NCI-H1092 (cell line): ENCODE results near the gene ACSM3.
"Not testable (repeated sequence)": the region's sequence is repeated elsewhere in the genome, so short reads cannot be mapped to it uniquely, and the experiment has no call there.

Source experiments
- DNase-seq: peaks from one replicate; lab custom pipeline; 2025; lab: John Stamatoyannopoulos, UW

ACSM3 gene, protein sequence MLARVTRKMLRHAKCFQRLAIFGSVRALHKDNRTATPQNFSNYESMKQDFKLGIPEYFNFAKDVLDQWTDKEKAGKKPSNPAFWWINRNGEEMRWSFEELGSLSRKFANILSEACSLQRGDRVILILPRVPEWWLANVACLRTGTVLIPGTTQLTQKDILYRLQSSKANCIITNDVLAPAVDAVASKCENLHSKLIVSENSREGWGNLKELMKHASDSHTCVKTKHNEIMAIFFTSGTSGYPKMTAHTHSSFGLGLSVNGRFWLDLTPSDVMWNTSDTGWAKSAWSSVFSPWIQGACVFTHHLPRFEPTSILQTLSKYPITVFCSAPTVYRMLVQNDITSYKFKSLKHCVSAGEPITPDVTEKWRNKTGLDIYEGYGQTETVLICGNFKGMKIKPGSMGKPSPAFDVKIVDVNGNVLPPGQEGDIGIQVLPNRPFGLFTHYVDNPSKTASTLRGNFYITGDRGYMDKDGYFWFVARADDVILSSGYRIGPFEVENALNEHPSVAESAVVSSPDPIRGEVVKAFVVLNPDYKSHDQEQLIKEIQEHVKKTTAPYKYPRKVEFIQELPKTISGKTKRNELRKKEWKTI

DNA sequence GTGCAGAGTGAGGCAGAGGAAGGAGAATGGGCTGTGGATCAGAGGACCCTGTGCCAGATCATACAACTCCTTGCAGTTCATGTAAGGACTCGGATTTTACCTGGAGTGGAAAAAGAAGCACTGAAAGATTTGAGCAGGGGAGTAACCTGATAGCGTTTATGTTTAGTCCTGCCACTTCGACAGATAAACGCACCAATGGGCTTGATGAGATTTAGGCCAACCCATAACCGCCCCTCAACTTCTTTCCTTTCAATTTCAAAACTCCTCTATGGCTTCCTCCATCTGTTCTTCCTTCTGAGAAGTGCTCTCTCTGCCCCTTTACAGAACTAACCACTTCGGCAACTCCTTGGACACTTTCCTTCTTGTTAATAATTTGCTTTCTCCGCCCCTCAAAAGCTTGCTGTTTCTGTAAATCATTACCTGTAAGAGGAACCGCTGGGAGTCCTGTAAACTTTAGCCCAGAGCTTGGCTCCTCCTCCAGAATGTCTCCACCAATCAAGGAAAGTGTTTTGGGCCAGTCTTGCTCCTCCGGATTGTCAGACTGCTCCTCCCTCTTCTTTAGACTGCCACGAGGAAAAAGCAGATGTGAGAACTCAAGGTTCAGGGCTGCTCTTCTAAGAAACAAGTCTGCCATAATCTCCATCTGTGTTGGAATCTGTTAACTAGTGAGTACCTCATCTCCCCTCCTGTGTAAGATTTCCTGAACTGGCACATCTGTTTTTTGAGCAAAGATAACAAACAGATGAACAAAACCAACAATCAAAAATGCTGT, at the start of gene ACSM3:
Gene ACSM3, plus strand, starts transcription at position 554 of the 772 bp plus-strand sequence. CDS start 6,021 bp downstream, outside the sequence.
- no peak for DNase-seq

DNA sequence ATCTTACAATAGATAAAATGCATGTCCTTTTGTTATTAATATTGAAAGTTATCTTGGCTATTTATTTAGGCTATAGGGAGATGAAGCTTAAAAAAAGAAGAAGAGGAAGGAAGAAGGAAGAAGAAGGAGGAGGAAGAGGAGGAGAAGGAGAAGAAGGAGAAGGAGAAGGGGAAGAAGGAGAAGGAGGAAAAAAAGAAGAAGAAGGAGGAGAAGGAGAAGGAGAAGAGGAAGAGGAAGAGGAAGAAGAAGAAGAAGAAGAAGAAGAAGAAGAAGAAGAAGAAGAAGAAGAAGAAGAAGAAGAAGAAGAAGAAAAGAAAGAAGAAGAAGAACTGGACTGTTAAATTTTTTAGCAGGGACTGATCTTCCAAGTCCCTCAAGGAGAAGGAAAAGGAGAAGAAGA, 46.1 kb upstream of the ACSM3 start:
- DNase-seq: not testable (repeated sequence)

DNA sequence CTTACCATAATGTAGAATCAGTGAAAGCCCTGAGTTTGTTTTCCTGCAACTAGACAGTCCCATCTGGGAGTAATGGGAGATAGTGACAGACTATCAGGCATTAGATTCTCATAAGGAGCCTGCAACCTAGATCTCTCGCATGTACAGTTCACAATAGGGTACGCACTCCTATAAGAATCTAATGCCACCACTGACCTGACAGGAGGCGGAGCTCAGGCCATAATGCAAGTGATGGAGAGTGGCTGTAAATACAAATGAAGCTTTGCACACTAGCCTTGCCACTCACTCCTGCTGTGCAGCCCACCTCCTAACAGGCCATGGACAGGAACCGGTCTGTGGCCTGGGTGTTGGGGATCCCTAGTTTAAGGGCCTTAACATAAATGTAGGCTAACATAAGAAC, 43.6 kb upstream of the ACSM3 start:
- DNase-seq: no peak

DNA sequence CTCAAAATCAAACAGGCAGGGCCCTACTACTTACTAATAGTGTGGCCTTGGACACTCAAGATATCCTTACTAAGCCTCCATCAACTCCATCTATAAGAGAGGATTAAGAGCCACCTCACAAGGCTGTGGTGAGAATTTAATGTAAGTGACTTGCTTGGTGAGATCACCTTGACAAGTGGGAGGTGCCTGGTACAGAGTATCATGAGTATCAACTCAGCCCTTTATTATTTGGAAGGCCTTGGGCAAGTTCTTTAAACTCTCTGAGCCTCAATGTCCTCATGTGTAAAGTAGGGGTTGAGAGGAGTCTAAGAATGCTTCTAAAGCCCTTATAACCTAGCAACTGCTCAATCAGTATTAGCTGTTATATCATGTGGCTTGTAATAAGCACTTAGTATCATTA, 37.2 kb upstream of the ACSM3 start:
- DNase-seq: no peak

DNA sequence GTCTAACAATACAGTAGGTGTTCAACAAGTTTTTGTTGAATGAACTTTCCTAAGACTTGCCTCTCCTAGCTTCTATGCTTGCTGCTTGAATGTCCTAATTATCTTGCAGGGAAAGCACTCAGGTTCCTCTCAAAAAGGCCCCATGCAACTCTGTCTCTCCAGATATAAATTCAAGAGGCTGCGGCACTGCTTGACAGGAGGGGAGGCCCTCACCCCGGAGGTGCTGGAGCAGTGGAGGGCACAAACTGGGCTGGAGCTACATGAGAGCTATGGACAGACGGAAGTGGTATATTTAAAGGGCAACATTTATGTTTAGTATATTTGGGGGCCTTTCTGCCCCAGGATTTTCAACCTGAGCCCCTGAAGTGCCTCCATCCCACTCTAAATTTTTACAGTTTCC, 36.6 kb upstream of the ACSM3 start:
- DNase-seq: no peak

DNA sequence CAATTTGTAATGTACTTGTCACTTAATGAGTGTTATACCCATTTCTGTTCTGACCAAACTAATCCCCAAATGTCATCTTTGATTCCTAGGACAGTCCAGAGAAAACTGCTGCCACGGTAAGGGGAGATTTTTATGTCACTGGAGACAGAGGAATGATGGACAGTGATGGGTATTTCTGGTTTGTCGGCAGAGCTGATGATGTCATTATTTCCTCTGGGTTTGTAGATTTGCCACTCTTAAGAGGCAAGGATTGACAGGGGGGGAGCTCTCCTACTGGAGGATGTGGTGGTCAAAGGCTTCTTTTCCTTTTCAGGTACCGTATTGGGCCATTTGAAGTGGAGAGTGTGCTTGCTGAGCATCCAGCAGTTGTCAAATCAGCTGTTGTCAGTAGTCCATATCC, 34.7 kb upstream of the ACSM3 start:
- DNase-seq: no peak

DNA sequence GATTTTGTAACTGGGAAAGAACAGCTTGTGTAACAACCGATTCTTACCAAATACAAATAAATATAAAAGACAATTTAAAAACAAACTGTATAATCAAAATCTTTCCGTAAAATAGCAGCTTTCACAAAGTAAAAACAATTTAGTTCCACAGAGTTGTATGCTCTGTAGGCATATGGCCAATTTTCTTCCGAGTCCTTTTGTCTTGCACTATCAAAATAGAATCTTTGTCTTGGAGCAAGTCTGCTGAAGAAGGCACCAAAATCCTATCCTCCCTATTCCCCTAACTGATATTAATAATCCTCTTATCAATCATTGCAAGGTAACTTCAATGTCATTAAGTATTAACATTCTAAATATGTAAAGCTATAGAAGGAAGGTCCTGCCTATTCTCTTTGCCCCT, 29.8 kb upstream of the ACSM3 start:
- no peak for DNase-seq

DNA sequence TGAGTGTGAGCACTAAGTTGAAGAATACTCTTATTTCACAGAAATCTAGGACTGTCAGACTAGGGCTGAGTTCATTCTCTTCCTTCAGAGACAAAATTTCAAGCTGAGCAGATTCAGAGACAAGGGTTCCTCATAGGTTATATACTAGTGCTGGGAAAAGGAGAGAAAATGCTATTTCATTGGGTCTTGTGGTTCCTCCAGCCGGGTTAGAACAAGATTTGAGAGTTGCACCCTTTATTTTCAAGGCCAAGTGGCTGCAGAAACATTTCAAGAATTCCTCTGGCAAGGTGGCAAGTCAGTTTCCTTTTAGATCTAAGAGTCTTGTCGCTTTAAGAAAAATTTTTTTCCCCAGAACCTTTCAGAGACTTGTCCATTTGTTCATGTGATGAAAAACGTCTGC, 29.0 kb upstream of the ACSM3 start:
- DNase-seq: no peak

DNA sequence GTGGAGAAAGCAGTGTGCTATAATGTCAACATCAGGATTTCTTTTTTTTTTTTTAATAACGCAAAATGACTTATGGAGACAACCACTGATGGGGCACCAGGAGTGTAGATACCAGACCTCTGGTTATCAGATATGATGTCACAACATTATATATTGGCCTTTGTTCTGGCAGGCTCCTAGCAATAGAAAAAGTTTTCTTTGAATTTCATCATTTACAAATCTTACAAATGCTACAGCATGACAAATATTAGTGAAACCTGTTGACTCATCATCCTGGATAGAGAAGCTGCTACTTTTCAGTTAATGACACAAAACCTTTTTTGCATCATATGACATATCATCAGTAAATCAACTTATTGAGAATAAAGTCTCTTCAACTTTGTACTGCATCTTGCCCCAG, 28.3 kb upstream of the ACSM3 start:
- DNase-seq: no peak

DNA sequence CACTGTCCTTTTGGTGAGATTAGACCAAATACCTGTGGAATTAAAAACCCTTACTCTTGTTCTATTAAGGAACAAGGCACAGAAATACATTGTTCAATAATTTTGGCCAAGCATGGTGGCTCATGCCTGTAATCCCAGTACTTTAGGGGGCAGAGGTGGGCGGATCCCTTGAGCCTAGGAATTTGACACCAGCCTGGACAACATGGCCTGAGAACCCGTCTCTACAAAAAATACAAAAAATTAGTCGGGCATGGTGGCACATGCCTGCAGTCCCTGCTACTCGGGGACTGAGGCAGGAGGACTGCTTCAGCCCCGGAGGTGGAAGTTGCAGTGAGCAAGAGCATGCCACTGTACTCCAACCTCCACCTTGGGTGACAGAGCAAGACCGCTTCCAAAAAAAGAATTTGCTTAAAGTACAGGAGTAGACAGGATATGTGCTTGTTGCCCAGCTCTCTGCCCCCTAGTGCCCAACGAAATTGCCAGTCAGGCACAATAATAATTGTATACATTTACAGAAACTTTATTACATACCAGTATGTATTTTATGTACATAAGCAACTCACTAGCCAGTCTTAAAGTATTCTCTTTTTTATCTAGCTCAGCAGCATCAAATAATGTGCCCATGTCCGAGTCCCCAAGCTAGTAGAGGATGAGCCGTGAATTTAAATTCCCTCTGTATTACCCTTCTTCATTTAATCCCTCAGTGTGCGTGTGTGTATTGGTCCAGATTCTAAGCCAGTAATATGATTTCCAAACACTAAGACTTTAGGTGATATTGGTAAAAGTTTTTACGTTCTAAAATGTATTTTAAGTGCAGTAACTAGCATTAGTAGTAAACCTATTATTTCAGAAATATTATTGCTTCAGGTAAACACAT, 23.6 kb upstream of the ACSM3 start:
- no peak for DNase-seq

DNA sequence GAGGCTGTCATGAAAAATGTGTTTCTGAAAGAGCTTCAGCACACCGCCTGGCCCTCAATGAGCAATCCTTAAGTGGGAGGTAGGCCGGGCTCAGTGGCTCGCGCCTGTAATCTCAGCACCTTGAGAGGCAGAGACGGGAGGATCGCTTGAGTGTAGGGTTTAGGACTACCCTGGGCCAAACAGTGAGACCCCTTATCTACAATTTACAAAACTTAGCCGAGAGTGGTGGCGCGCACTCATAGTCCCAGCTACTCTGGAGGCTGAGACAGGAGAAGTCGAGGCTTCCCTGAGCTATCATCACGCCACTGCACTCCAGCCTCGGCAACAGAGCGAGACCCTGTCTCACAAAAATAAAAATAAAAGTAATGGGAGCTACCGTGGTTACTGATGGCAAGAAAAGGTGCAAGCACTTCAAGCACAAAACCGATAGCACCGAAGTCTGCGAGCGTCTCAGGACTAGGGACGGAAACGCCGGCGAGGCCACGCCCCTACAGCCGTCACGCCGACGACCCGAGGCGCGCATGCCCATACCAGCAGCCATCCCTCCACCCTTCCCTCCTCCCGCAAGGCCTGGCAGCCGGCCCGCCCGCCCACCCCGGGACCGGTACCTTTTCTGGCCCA, 22.8 kb upstream of the ACSM3 start:
- peak; percentile 65 for DNase-seq

DNA sequence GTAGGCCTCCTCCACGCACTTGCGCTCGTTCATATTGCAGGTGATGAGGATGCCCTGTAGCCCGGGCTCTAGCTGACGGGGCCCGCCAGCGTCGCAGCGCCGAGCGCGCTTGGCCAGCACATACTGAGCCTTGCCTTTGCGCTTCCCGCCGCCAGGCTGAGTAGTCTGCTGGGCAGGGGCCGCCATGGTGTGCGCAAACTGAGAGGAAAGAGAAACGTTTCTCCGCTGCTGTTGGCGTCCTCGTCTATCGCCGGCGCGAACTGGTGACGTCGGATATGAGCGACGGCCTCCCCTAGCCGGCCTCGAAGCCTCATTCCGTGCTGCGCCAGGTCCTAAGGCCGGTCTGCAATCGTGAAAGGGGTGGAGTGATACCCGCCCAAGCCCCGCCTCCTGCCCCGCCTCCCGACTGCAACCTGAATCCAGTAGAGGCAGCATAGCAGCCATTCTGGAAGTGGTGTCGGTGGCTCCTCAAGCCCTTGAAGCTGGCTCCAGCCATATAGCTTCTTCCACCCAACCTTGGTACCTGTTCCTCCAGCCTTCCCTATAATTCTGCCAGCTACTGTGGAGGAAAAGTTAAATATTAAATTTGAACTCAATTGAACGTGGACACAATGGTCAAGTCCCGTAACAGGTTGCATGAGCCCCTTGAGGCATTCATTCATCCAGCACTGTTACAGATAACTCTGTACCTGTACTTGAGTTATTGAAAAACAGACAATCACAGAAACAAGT, 22.1 kb upstream of the ACSM3 start, which contains the start of gene THUMPD1:
Gene THUMPD1, minus strand, starts transcription at position 265 of the 732 bp plus-strand sequence. Its CDS starts 79 bp downstream, at position 186.
- peak; percentile 95 for DNase-seq

DNA sequence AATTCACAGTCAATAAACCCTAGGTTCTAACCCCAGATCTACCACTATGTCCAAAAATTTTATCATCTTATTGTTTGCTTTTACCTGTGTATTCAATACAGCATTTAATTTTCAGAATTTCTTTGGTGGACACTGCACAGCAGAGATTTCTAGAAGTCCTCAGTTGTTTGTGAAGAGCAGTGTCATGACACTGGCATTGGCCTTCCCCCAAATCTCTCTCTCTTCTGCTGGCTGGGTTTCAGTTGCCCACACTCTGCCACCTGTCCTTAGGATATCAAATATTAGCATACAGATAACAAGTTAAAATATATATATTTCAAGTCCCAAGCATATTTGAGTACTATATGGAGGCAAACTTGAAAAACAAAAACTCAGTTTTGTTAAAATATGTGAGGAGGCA, 20.2 kb upstream of the ACSM3 start:
- DNase-seq: no peak

DNA sequence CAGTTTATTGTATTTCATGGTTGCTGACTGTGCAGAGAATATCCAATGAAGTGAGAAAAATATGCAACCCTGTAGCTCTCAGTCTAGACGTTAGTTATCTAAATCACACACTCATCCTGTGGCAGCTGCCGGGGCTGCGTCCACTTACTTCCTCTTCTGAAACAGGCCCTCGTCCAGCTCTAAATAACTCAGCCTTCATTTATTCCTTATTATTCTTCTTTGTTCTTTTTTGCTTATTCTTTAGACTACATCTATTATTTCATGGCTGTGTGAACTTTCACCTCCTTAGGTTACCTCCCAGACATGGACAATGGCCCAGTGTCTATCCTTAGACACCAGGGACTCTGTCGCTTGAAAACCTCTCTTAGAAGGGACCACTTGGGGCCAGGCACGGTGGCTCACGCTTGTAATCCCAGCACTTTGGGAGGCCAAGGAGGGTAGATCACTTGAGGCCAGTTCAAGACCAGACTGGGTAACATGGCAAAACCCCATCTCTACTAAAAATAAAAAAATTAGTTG, 18.8 kb upstream of the ACSM3 start:
- DNase-seq: no peak

DNA sequence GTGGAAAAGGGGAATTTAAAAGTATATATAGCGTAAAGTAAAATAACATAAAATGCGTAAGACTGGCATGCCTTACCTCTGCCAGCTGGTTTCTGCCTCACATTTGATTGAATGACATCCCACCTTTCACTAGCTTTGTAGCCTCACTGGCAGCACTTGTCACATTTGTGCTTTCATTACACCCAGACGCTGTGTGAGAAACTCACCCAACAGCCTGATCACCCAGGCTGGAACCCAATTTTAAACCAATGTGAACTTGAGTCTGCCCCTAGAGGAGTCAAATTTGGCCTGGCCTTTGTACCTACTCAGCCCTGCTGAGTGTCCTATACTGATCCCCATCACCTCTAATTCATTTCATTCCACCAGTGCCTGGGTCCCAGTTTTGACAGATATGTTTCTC, 17.4 kb upstream of the ACSM3 start:
- no peak for DNase-seq

DNA sequence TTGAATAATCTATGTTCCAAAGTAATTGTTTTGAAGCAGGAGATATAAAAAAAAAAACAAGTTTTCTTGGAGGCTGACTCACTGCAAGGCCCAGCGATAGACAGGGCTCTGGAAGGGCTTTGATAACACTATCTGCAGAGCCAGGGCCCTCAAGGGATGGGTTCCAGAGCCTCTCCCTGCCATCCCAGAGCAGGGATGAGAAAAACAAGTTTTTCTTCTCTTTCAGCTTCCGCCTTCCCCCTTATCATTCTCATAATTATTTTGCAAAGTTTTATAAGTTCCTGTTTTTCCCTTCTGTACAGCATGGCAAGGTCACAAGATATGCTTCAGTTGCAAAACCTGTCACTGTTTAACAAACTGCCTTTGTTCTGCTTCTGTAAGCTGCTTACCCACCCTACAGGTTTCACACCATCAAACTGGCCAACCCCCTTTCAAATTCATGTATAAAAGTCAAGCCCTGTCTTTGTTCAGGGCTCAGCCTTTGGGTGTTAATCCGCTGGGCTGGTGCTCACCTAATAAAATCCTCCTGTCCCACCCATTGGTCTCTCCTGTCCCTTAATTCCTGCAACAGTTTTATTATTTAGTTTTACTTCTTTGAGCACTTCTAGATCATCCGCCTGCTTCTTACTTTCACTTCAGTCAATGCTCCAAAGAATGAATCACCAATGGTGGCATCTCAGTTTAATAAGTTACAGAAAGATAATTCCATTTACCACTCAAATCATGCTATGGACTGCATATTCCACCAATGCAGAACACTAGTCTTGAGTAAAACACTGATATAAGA, 16.6 kb upstream of the ACSM3 start:
- DNase-seq: no peak

DNA sequence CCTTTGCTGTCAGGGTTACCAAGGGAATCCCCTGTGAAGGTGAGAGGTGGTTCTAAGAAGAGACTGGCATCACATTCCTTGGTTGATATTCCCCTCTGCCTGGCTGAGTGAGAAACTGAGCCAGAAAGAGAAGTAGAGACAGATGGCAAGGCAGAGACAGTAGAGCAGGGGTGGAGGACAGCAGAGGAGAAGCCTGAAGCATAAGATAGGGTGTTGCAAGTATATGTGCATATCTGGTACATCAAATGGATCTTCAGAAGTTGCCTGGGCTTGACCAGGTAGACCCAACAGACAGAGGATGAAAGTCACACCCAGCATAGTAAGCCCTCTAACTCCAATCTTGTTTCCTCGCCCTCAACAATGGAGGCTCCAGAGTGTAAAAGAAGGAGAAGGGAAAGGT, 14.3 kb upstream of the ACSM3 start:
- DNase-seq: no peak

DNA sequence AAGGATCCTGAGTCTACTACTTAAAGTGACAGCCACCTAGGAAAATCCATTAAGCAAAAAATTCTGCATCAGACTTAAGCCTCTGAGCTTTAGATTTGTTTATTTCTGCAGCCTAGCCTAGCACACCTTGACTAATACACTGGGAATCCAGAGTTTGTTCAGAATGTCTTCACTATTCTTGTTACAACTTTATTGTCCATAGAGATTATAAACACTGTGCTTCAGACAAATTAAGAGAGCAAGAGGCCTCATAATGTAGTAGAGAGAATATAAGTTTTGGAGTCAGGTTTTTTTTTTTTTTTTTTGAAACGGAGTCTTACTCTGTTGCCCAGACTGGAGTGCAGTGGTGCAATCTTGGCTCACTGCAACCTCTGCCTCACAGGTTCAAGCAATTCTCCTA, 13.3 kb upstream of the ACSM3 start:
- DNase-seq: no peak

DNA sequence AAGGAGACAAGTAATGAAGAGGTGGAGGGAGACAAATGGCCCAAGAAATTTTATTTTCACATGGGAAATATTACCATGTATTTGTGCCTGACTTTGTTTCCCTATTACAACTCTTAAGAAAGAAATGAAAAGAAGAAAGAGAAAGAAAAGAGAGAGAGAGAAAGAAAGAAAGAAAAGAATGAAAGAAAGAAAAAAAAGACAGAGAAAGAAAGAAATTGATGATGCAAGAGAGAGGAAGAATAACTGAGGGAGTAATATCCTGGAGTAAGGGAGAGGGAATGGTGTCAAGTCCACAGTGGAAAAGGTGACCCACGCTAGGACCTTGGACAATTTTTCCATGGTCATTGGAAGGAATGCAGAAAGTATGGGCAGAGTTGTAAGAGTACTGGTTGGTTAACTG, 10.1 kb upstream of the ACSM3 start:
- DNase-seq: no peak

DNA sequence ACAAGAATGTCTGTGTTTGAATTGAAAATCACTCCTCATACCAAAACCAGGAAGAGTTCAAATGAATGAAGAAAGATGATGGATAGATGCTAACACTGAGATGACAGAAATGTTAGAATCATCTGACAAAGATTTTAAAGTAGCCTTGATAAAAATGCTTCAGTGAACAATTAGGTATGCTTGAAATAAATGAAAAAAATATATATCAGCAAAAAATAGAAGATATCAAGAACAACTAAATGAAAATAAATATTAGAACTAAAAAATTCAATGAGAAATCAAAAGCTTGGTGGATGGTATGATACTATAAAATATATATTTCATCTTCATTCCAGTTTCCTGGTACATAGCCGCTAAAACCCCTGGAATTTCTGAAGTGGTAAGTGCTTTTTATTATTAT, 8.6 kb upstream of the ACSM3 start:
- DNase-seq: no peak
